ENCODE results near the gene UBAC2. TPM values are rescaled to one million over a fixed set of nuclear protein-coding genes. Genes with fewer than 3 reads are reported as not detected.

Gene UBAC2
- total and polyA plus RNA-seq, 7 donors: 31.8 to 73.9 (median 47.6) TPM

DNA sequence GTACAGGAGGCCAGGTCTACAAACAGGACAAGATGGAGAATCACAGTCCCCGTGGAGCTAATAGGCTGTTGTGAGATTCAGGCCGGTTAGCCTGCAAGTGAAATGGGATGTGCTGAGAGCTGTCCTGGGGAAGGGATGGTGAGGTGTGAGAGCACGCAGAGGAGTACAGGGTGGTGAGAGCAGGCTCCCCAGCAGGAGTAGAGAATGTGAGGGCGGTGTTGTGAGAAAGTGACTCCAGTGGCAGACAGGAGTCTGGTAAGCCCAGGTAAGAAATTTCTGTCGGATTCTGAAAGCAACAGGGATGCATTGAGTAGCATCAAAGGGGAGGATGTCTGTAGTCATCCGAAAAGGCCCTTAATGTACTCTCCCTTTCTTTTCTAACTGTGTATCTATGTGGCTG lies 157.3 kb downstream of the UBAC2 start:
- H3K4me3 ChIP-seq: no peak overlapping the region
- intact Hi-C loops (cut with DNase I): no loop called here
- H3K4me1 ChIP-seq: no peaks in the 10 kb centered on the region
- 90 to 96% methylated on average over 6 of the region's 6 CpGs for WGBS, 2 donors
- no peaks in the 10 kb centered on the region for H3K9me3 ChIP-seq
- peaks cover 0 to 20% (median 3%) of the 10 kb centered on the region in 4 donors for H3K36me3 ChIP-seq
- no peaks in the 10 kb centered on the region for H3K27me3 ChIP-seq
- DNase-seq: no peak
- no peak overlapping the region for H3K27ac ChIP-seq
- TF ChIP-seq EP300 (IDR thresholded peaks at IDR 0.05) (no peak), POLR2AphosphoS5 (IDR thresholded peaks at IDR 0.05) (no peak), POLR2A (IDR thresholded peaks at IDR 0.05) (no peak)
- TF ChIP-seq, protein P1, sequence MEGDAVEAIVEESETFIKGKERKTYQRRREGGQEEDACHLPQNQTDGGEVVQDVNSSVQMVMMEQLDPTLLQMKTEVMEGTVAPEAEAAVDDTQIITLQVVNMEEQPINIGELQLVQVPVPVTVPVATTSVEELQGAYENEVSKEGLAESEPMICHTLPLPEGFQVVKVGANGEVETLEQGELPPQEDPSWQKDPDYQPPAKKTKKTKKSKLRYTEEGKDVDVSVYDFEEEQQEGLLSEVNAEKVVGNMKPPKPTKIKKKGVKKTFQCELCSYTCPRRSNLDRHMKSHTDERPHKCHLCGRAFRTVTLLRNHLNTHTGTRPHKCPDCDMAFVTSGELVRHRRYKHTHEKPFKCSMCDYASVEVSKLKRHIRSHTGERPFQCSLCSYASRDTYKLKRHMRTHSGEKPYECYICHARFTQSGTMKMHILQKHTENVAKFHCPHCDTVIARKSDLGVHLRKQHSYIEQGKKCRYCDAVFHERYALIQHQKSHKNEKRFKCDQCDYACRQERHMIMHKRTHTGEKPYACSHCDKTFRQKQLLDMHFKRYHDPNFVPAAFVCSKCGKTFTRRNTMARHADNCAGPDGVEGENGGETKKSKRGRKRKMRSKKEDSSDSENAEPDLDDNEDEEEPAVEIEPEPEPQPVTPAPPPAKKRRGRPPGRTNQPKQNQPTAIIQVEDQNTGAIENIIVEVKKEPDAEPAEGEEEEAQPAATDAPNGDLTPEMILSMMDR (IDR thresholded peaks at IDR 0.05): no peak

DNA sequence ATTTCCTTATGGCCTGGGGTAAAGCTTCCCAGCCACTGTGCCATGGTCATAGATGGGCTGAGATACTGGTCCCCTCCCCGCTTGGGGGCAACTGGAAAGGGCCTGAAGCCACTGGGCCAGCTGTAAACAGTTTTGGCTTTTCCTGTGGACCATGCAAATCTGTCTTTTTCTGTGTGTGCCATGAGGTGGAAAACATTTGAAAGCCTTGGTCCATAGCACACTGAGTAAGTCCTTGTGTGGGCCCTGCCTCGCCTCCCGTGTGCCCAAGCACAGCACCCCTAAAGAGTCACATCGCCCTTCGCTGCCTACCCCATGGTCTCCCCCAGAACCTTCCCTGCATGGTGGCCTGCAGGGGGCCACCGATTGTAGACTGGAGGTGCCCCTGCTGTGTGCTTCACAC lies 158.9 kb downstream of the UBAC2 start:
- no peaks in the 10 kb centered on the region for H3K9me3 ChIP-seq
- H3K27me3 ChIP-seq: no peaks in the 10 kb centered on the region
- no peak for DNase-seq
- H3K4me3 ChIP-seq: no peak overlapping the region
- peaks cover 0 to 20% (median 3%) of the 10 kb centered on the region in 4 donors for H3K36me3 ChIP-seq
- no peak overlapping the region for H3K27ac ChIP-seq
- H3K4me1 ChIP-seq: no peaks in the 10 kb centered on the region
- WGBS, 2 donors: 87 to 91% methylated on average over 6 of the region's 6 CpGs
- intact Hi-C loops (cut with DNase I): no loop called here
- TF ChIP-seq EP300 (IDR thresholded peaks at IDR 0.05): no peak
- TF ChIP-seq, protein P1 (IDR thresholded peaks at IDR 0.05): no peak
- TF ChIP-seq POLR2A (IDR thresholded peaks at IDR 0.05): no peak
- TF ChIP-seq POLR2AphosphoS5 (IDR thresholded peaks at IDR 0.05): no peak

DNA sequence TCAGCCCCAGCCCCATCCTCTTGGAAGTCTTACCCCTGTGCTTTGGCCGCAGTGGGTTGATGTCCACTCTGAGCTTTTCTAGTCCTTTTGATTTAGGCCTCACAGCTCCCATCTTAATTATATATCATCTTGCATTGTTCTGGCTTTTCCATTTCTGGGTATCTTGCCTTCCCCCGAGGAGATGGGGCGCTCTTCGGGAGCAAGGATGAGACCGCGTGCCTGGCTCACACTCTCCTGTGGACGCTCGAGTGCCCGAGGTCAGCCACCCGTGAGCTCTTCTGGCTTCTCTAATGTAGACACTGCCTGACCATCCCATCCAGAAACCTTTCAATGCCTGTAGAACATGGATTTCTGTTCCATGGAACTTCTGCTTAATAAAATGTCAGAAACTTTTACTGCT lies 160.0 kb downstream of the UBAC2 start:
- no peaks in the 10 kb centered on the region for H3K9me3 ChIP-seq

DNA sequence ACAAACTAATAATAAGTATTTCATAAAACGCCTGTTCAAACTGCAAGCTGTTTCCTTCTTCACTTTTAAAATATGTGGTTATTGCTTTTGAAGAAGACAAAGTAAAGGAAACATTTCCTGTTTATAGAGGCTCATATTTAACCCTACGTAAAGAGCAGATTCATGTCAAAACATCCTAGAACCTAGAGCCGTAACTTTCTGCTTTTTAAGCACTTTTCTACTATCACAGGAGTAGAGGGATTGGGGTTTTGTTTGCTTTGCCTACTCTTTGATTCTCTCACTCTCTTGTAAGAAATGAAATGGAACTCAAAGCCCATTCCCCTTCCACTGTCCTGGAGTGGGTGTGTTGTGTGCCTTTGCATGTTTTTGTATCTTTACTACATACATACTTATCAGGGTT lies 160.5 kb downstream of the UBAC2 start:
- Histone ChIP-seq H3K36me3 (peaks cover 0 to 11% (median 0%) of the 10 kb centered on the region in 4 donors), H3K4me3 (no peak overlapping the region), H3K27me3 (no peaks in the 10 kb centered on the region), H3K9me3 (no peaks in the 10 kb centered on the region), H3K4me1 (no peaks in the 10 kb centered on the region), H3K27ac (no peak overlapping the region)
- 65 to 80% methylated on average over 3 of the region's 3 CpGs for WGBS, 2 donors
- DNase-seq: no peak
- intact Hi-C loops (cut with DNase I): no loop called here
- TF ChIP-seq POLR2A (IDR thresholded peaks at IDR 0.05) (no peak), POLR2AphosphoS5 (IDR thresholded peaks at IDR 0.05) (no peak), EP300 (IDR thresholded peaks at IDR 0.05) (no peak)
- TF ChIP-seq, protein P1 (IDR thresholded peaks at IDR 0.05): no peak

More for the DNA sequence above, 160.0 kb downstream of the UBAC2 start:
- 96 to 97% methylated on average over 10 of the region's 10 CpGs for WGBS, 2 donors
- H3K27ac ChIP-seq: no peak overlapping the region
- TF ChIP-seq POLR2AphosphoS5 (IDR thresholded peaks at IDR 0.05) (no peak), POLR2A (IDR thresholded peaks at IDR 0.05) (no peak), EP300 (IDR thresholded peaks at IDR 0.05) (no peak)
- TF ChIP-seq, protein P1 (IDR thresholded peaks at IDR 0.05): no peak
- peaks cover 0 to 11% (median under 1%) of the 10 kb centered on the region in 4 donors for H3K36me3 ChIP-seq
- no peak overlapping the region for H3K4me3 ChIP-seq
- H3K4me1 ChIP-seq: no peaks in the 10 kb centered on the region
- no peak for DNase-seq
- intact Hi-C loops (cut with DNase I): no loop called here
- H3K27me3 ChIP-seq: no peaks in the 10 kb centered on the region

DNA sequence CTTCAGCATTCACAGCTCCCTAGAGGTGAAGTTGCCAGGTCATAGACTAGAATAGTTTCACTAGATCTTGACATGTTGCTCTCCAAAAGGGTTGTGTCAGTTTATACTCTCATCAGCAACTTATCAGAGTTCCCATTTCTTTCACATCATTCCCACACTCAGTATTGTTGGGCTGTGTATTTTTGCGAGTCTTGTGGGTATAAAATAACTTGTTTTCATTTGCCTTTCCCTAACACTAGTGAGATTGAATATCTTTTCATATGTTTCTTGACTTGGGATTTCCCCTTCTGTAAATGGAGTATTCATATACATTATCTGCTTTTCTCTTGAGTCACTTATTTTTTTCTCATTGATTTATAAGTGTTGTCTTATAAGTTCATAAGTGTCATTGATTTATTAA lies 161.7 kb downstream of the UBAC2 start:
- Histone ChIP-seq H3K27me3 (no peaks in the 10 kb centered on the region), H3K27ac (no peak overlapping the region), H3K4me1 (peaks cover 0 to 5% (median 0%) of the 10 kb centered on the region in 4 donors), H3K4me3 (no peak overlapping the region), H3K36me3 (peaks cover 0 to 11% (median 0%) of the 10 kb centered on the region in 4 donors), H3K9me3 (no peaks in the 10 kb centered on the region)
- no peak for TF ChIP-seq POLR2AphosphoS5 (IDR thresholded peaks at IDR 0.05)
- TF ChIP-seq POLR2A (IDR thresholded peaks at IDR 0.05): no peak
- no peak for TF ChIP-seq EP300 (IDR thresholded peaks at IDR 0.05)
- TF ChIP-seq, protein P1 (IDR thresholded peaks at IDR 0.05): no peak
- intact Hi-C loops (cut with DNase I): no loop called here
- DNase-seq: no peak
- WGBS, 2 donors: 81 to 95% methylated on average over 1 of the region's 1 CpG

Data from sigmoid colon (tissue), 7 donors.